Endodermal cell (in vitro differentiated cells): ENCODE data around the gene MDM1. TPM values are rescaled to one million over a fixed set of nuclear protein-coding genes. Genes with fewer than 3 reads are reported as not detected.

ENCODE experiments used
- DNase-seq: peaks from one replicate; pipeline ENCODE4 v3.0.0-alpha.2; 2017
- H3K27ac ChIP-seq: 2 replicates; pipeline ENCODE4 v1.5.1; 2013; ENCODE audit warnings: mild to moderate bottlenecking, low read depth, low read length, moderate library complexity
- H3K27me3 ChIP-seq: 2 replicates; pipeline ENCODE4 v1.6.1; 2013; ENCODE audit warnings: mild to moderate bottlenecking, low read length, moderate library complexity; ENCODE audit not compliant: insufficient read depth, control insufficient read depth, poor library complexity, severe bottlenecking
- H3K36me3 ChIP-seq: 2 replicates; pipeline ENCODE4 v1.7.0; 2013; ENCODE audit warnings: mild to moderate bottlenecking, low read length, moderate library complexity; ENCODE audit not compliant: control insufficient read depth, insufficient read depth
- H3K4me1 ChIP-seq: one replicate; pipeline ENCODE4 v1.7.0; 2013; ENCODE audit warnings: low read length; ENCODE audit not compliant: control insufficient read depth, insufficient read depth
- H3K4me3 ChIP-seq: 2 replicates; pipeline ENCODE4 v1.5.1; 2013; ENCODE audit warnings: mild to moderate bottlenecking, low read length, moderate library complexity
- H3K9ac ChIP-seq: 2 replicates; pipeline ENCODE4 v1.6.1; 2013; ENCODE audit warnings: mild to moderate bottlenecking, low read length, moderate library complexity; ENCODE audit not compliant: poor library complexity, severe bottlenecking; ENCODE audit errors: extremely low read depth
- H3K9me3 ChIP-seq: 2 replicates; pipeline ENCODE4 v1.6.1; 2013; ENCODE audit warnings: mild to moderate bottlenecking, low read length, moderate library complexity; ENCODE audit not compliant: control insufficient read depth
- H3K27ac Mint-ChIP-seq: 2 replicates; pipeline ENCODE4 v1.8.0; 2020; ENCODE audit warnings: mixed read lengths
- H3K27me3 Mint-ChIP-seq: 2 replicates; pipeline ENCODE4 v1.8.0; 2021; ENCODE audit warnings: mild to moderate bottlenecking, mixed read lengths; ENCODE audit not compliant: insufficient read depth
- H3K36me3 Mint-ChIP-seq: 2 replicates; pipeline ENCODE4 v1.8.0; 2020; ENCODE audit warnings: low read depth, mixed read lengths
- H3K4me1 Mint-ChIP-seq: 2 replicates; pipeline ENCODE4 v1.8.0; 2020; ENCODE audit warnings: mixed read lengths
- H3K4me3 Mint-ChIP-seq: 2 replicates; pipeline ENCODE4 v1.8.0; 2020; ENCODE audit warnings: mild to moderate bottlenecking, moderate library complexity, mixed read lengths
- H3K9me3 Mint-ChIP-seq: 2 replicates; pipeline ENCODE4 v1.8.0; 2020; ENCODE audit warnings: mild to moderate bottlenecking, mixed read lengths
- CTCF ChIP-seq: fragments of 200-600 bp; sonication (generic); conservative IDR thresholded peaks from 2 replicates; pipeline ENCODE4 v1.5.0; 2021; ENCODE audit warnings: antibody characterized with exemption, mild to moderate bottlenecking
- WGBS, 2 experiments: methylation state at CpG; one replicate each; pipeline versions ENCODE4 v1.1.5 to v1.1.7; 2013; ENCODE audit warnings: missing lambda C conversion rate in 2 of 2, mixed read lengths in 1 of 2; ENCODE audit not compliant: insufficient coverage in 1 of 2, insufficient read length in 1 of 2; 5-methylcytosine and 5-hydroxymethylcytosine counted together
- total RNA-seq, 2 donors: library from RNA; stranded (reverse); fragmentation: NEBNext Ultra II Directional in 1 of 2; extraction: Animal tissue kit (Norgen Biotek cat#: 25700) in 1 of 2; gene quantifications; 2 replicates in 1 of 2; 3 replicates in 1 of 2; pipeline ENCODE4 v1.2.1, GENCODE V29; 2021

The MDM1 gene
- total RNA-seq, 2 donors from 2014 or later, result 20.2 to 21.2 TPM

GRCh38 chr12:68349220-68349621 is 17.1 kb upstream of the MDM1 start:
- Histone ChIP-seq H3K9ac (no peak overlapping the region), H3K4me3 (no peak overlapping the region), H3K27me3 (no peaks in the 10 kb centered on the region), H3K36me3 (no peaks in the 10 kb centered on the region), H3K27ac (no peak overlapping the region), H3K4me1 (peaks cover 8% of the 10 kb centered on the region), H3K9me3 (no peaks in the 10 kb centered on the region)
- no peaks in the 10 kb centered on the region for H3K9me3 Mint-ChIP-seq
- no peak for DNase-seq
- peaks cover 5% of the 10 kb centered on the region for H3K4me1 Mint-ChIP-seq
- 78 to 83% methylated on average over 1 to 2 of the region's 2 CpGs for WGBS, 2 experiments
- no peaks in the 10 kb centered on the region for H3K36me3 Mint-ChIP-seq
- H3K27me3 Mint-ChIP-seq, result peaks cover 2% of the 10 kb centered on the region
- no peak overlapping the region for H3K27ac Mint-ChIP-seq
- no peak for TF ChIP-seq CTCF
- H3K4me3 Mint-ChIP-seq, result no peak overlapping the region

- peaks cover 2% of the 10 kb centered on the region for H3K27me3 Mint-ChIP-seq
- H3K9me3 Mint-ChIP-seq, result no peaks in the 10 kb centered on the region
- H3K9me3 ChIP-seq, result no peaks in the 10 kb centered on the region
- H3K4me3 ChIP-seq, result no peak overlapping the region
- DNase-seq, result no peak
- TF ChIP-seq CTCF, result no peak
- H3K4me1 Mint-ChIP-seq, result peaks cover 12% of the 10 kb centered on the region
- no peaks in the 10 kb centered on the region for H3K36me3 ChIP-seq
- H3K9ac ChIP-seq, result no peak overlapping the region
- H3K27ac ChIP-seq, result no peak overlapping the region
- no peaks in the 10 kb centered on the region for H3K36me3 Mint-ChIP-seq
- WGBS, 2 experiments, result 97 to 100% methylated on average over 1 to 5 of the region's 5 CpGs
- H3K4me1 ChIP-seq, result peaks cover 11% of the 10 kb centered on the region
- H3K27me3 ChIP-seq, result no peaks in the 10 kb centered on the region
- H3K4me3 Mint-ChIP-seq, result no peak overlapping the region
- H3K27ac Mint-ChIP-seq, result no peak overlapping the region
Measured at GRCh38 chr12:68348419-68348818, 16.3 kb upstream of the MDM1 start.

GRCh38 chr12:68345763-68346162 is 13.6 kb upstream of the MDM1 start:
- Mint-ChIP-seq H3K27ac (no peak overlapping the region), H3K9me3 (no peaks in the 10 kb centered on the region), H3K4me1 (peaks cover 12% of the 10 kb centered on the region), H3K36me3 (no peaks in the 10 kb centered on the region), H3K27me3 (peaks cover 9% of the 10 kb centered on the region), H3K4me3 (no peak overlapping the region)
- 62 to 79% methylated on average over 2 to 3 of the region's 3 CpGs for WGBS, 2 experiments
- peaks cover 4% of the 10 kb centered on the region for H3K4me1 ChIP-seq
- no peak overlapping the region for H3K4me3 ChIP-seq
- H3K27me3 ChIP-seq, result no peaks in the 10 kb centered on the region
- H3K9ac ChIP-seq, result no peak overlapping the region
- no peaks in the 10 kb centered on the region for H3K36me3 ChIP-seq
- no peak for DNase-seq
- no peaks in the 10 kb centered on the region for H3K9me3 ChIP-seq
- no peak for TF ChIP-seq CTCF
- H3K27ac ChIP-seq, result no peak overlapping the region
